GM21786 (cell line): Measurements from ENCODE around the gene TFRC.
"Not testable (repeated sequence)": the region's sequence is repeated elsewhere in the genome, so short reads cannot be mapped to it uniquely, and the experiment has no call there.

Source experiments
- ATAC-seq: cut with Tn5 transposase; IDR thresholded peaks from one replicate; pipeline ENCODE4 v1.9.1; 2021; ENCODE audit not compliant: unreplicated experiment

The TFRC gene

GRCh38 chr3:196082619-196082971, 705 bp upstream of the TFRC start:
- ATAC-seq, result no peak

GRCh38 chr3:196081002-196081833, 672 bp downstream of the TFRC start:
- peak; percentile 40 for ATAC-seq

GRCh38 chr3:196080101-196080846, 1.6 kb downstream of the TFRC start:
- ATAC-seq, result not testable (repeated sequence)

- ATAC-seq, result no peak
Measured at GRCh38 chr3:196079682-196080081, 2.2 kb downstream of the TFRC start.

- no peak for ATAC-seq
Measured at GRCh38 chr3:196075013-196075412, 6.9 kb downstream of the TFRC start.

GRCh38 chr3:196073255-196073753, 8.6 kb downstream of the TFRC start:
- peak; percentile 72 for ATAC-seq

GRCh38 chr3:196072313-196072712, 9.6 kb downstream of the TFRC start:
- ATAC-seq, result no peak

- not testable (repeated sequence) for ATAC-seq
Measured at GRCh38 chr3:196068812-196069211, 13.1 kb downstream of the TFRC start.

GRCh38 chr3:196067439-196067838, 14.5 kb downstream of the TFRC start:
- ATAC-seq, result no peak

GRCh38 chr3:196063971-196064370, 17.9 kb downstream of the TFRC start:
- no peak for ATAC-seq

- no peak for ATAC-seq
Measured at GRCh38 chr3:196063456-196063855, 18.4 kb downstream of the TFRC start.

- no peak for ATAC-seq
Measured at GRCh38 chr3:196063049-196063448, 18.8 kb downstream of the TFRC start.

- no peak for ATAC-seq
Measured at GRCh38 chr3:196060834-196061233, 21.1 kb downstream of the TFRC start.

- no peak for ATAC-seq
Measured at GRCh38 chr3:196057760-196058331, 24.0 kb downstream of the TFRC start.

GRCh38 chr3:196056371-196056770, 25.5 kb downstream of the TFRC start:
- ATAC-seq, result not testable (repeated sequence)

GRCh38 chr3:196055683-196056270, 26.1 kb downstream of the TFRC start:
- ATAC-seq, result no peak

- no peak for ATAC-seq
Measured at GRCh38 chr3:196055240-196055639, 26.6 kb downstream of the TFRC start.

- ATAC-seq, result no peak
Measured at GRCh38 chr3:196054661-196055060, 27.2 kb downstream of the TFRC start.

- ATAC-seq, result no peak
Measured at GRCh38 chr3:196053487-196053886, 28.4 kb downstream of the TFRC start.

GRCh38 chr3:196051282-196052076, 30.4 kb downstream of the TFRC start:
- ATAC-seq, result no peak

GRCh38 chr3:196050597-196050996, 31.3 kb downstream of the TFRC start:
- no peak for ATAC-seq
